K562 (cell line): ENCODE results near the gene KLHL9.

Experiments used
- ATF7 ChIP-seq: fragments of 450-650 bp; IDR thresholded peaks from 2 replicates; pipeline ENCODE4 v1.7.1; 2014; ENCODE audit warnings: mild to moderate bottlenecking, moderate library complexity
- CLOCK ChIP-seq: fragments of 250-450 bp; sonication (Bioruptor Pico); IDR thresholded peaks from 2 replicates; pipeline ENCODE4 v1.4.0; 2020; ENCODE audit warnings: mild to moderate bottlenecking, moderate library complexity, borderline replicate concordance
- CTCF ChIP-seq, 3 experiments: IDR thresholded peaks in 2 of 3; conservative IDR thresholded peaks in 1 of 3; 2 replicates each; pipeline ENCODE4 v1.5.1; 2011 to 2012; ENCODE audit warnings: low read length in 3 of 3, mild to moderate bottlenecking in 3 of 3, control low read depth in 2 of 3, improper control_type of control experiment in 1 of 3, inconsistent platforms in 1 of 3, low read depth in 1 of 3, mixed read lengths in 1 of 3, moderate library complexity in 1 of 3; ENCODE audit not compliant: insufficient read depth in 2 of 3
- GABPA ChIP-seq: fragments of 200-800 bp; sonication (Bioruptor generic); conservative IDR thresholded peaks from 2 replicates; pipeline ENCODE4 v1.6.1; 2016; ENCODE audit warnings: low read depth, missing genetic modification characterization, missing compliant biosample characterization
- IRF1 ChIP-seq: sonication (generic); formaldehyde crosslinking; IDR thresholded peaks from 2 replicates; pipeline ENCODE4 v1.8.0; 2022; ENCODE audit warnings: missing genetic modification reagents, mild to moderate bottlenecking, borderline replicate concordance
- JUN ChIP-seq, 2 experiments: sonication (generic) in 1 of 2; formaldehyde crosslinking in 1 of 2; IDR thresholded peaks; 2 replicates each; pipeline versions ENCODE4 v1.6.1 to v1.8.0; 2012 to 2022; ENCODE audit warnings: borderline replicate concordance in 2 of 2, mild to moderate bottlenecking in 2 of 2, improper control_type of control experiment in 1 of 2, low read depth in 1 of 2, low read length in 1 of 2, missing genetic modification reagents in 1 of 2
- SIRT6 ChIP-seq: IDR thresholded peaks from one replicate; pipeline ENCODE4 v1.6.1; 2012; ENCODE audit warnings: low read depth, mild to moderate bottlenecking, control low read depth, inconsistent platforms, low read length, moderate library complexity
- SMARCC2 ChIP-seq: fragments of 450-650 bp; IDR thresholded peaks from 2 replicates; pipeline ENCODE4 v1.6.1; 2017; ENCODE audit warnings: antibody characterized with exemption, moderate library complexity, mild to moderate bottlenecking, low read depth
- SRF ChIP-seq, 2 experiments: fragments of 250-450, 450-650 bp in 1 of 2; sonication (Bioruptor Pico) in 1 of 2; sonication (generic) in 1 of 2; formaldehyde crosslinking; IDR thresholded peaks; 2 replicates each; pipeline versions ENCODE4 v1.5.0 to v1.5.1; 2020 to 2022; ENCODE audit warnings: mild to moderate bottlenecking in 1 of 2, missing genetic modification reagents in 1 of 2
- ZKSCAN1 ChIP-seq: fragments of 150-350 bp; IDR thresholded peaks from 2 replicates; pipeline ENCODE4 v1.6.1; 2016; ENCODE audit warnings: low read depth, low read length
- ZKSCAN3 ChIP-seq: fragments of 250-450 bp; sonication (Bioruptor Pico); IDR thresholded peaks from 2 replicates; pipeline ENCODE4 v1.4.0; 2020
- ZNF518B ChIP-seq: fragments of 250-450 bp; sonication (Bioruptor Pico); IDR thresholded peaks from 2 replicates; pipeline ENCODE4 v1.5.0; 2021; ENCODE audit warnings: mild to moderate bottlenecking, moderate library complexity
- ZNF668 ChIP-seq: fragments of 250-450 bp; sonication (Bioruptor Pico); IDR thresholded peaks from 2 replicates; pipeline ENCODE4 v1.8.0; 2022; ENCODE audit warnings: mild to moderate bottlenecking, inconsistent platforms

- TF ChIP-seq CTCF (IDR thresholded peaks at IDR 0.05 in 2 of 3, conservative IDR thresholded peaks at IDR 0.05 in 1 of 3; ENCODE audit: insufficient read depth in 2 of 3, low read depth in 1 of 3, low read length in 3 of 3) (no peak), SMARCC2 (no peak), JUN (IDR thresholded peaks at IDR 0.05; ENCODE audit: borderline replicate concordance, low read depth, low read length) (no peak), JUN (CRISPR knock-in tag; IDR thresholded peaks at IDR 0.05; ENCODE audit: borderline replicate concordance) (no peak), CLOCK (CRISPR knock-in tag) (no peak), ZNF518B (no peak), ZKSCAN3 (no peak), ZNF668 (CRISPR knock-in tag) (no peak), SIRT6 (no peak), ATF7 (no peak), GABPA (no peak), ZKSCAN1 (no peak), IRF1 (CRISPR knock-in tag) (no peak), SRF (CRISPR knock-in tag; IDR thresholded peaks at IDR 0.05) (no peak)
These were observed 48.4 kb upstream of the KLHL9 start for GRCh38 chr9:21383627-21384026.
